K562 (cell line): ENCODE results near the gene GPR119. TPM values are rescaled to one million over a fixed set of nuclear protein-coding genes. Genes with fewer than 3 reads are reported as not detected.
A peak's percentile ranks its signal among the peaks of the same experiment; 100 is the strongest.

Experiments used
- ARID2 ChIP-seq: fragments of 450-650 bp; IDR thresholded peaks from 2 replicates; pipeline ENCODE4 v1.6.1; 2017; ENCODE audit warnings: antibody characterized with exemption, mild to moderate bottlenecking
- CHD7 ChIP-seq: fragments of 200-600 bp; sonication (generic); IDR thresholded peaks from one replicate; pipeline ENCODE4 v1.6.1; 2012; ENCODE audit warnings: mild to moderate bottlenecking, low read depth, low read length, inconsistent platforms
- EGR1 ChIP-seq: fragments of 450-650 bp; conservative IDR thresholded peaks from 2 replicates; pipeline ENCODE4 v1.6.1; 2017; ENCODE audit warnings: mild to moderate bottlenecking
- FOXJ2 ChIP-seq: fragments of 200-800 bp; sonication (Bioruptor generic); IDR thresholded peaks from 2 replicates; pipeline ENCODE4 v1.6.1; 2016; ENCODE audit warnings: missing genetic modification characterization, missing compliant biosample characterization
- HINFP ChIP-seq: fragments of 450-650 bp; conservative IDR thresholded peaks from 2 replicates; pipeline ENCODE4 v1.6.1; 2016; ENCODE audit warnings: missing genetic modification characterization, low read depth, mild to moderate bottlenecking, control low read depth, missing compliant biosample characterization
- HMBOX1 ChIP-seq: sonication (generic); IDR thresholded peaks from 2 replicates; pipeline ENCODE4 v1.6.1; 2016
- HOXB6 ChIP-seq: fragments of 250-450 bp; sonication (Bioruptor Pico); IDR thresholded peaks from 2 replicates; pipeline ENCODE4 v1.5.1; 2022; ENCODE audit warnings: mild to moderate bottlenecking, borderline replicate concordance
- LEF1 ChIP-seq: fragments of 450-650 bp; IDR thresholded peaks from 2 replicates; pipeline ENCODE4 v1.6.1; 2016; ENCODE audit warnings: mild to moderate bottlenecking
- MXD1 ChIP-seq: fragments of 250-450 bp; sonication (Bioruptor Pico); IDR thresholded peaks from 2 replicates; pipeline ENCODE4 v1.8.0; 2021; ENCODE audit warnings: borderline replicate concordance, mild to moderate bottlenecking, moderate library complexity; ENCODE audit not compliant: poor library complexity, severe bottlenecking
- RB1 ChIP-seq: fragments of 450-650 bp; IDR thresholded peaks from 2 replicates; pipeline ENCODE4 v1.6.1; 2017; ENCODE audit warnings: low read depth, mild to moderate bottlenecking
- SAP30 ChIP-seq: fragments of 200-600 bp; sonication (generic); IDR thresholded peaks from 2 replicates; pipeline ENCODE4 v1.6.1; 2012; ENCODE audit warnings: borderline replicate concordance, low read depth, mild to moderate bottlenecking, moderate library complexity, low read length, control low read depth, inconsistent platforms; ENCODE audit not compliant: insufficient read depth, poor library complexity, severe bottlenecking
- TCFL5 ChIP-seq: fragments of 250-450 bp; sonication (Bioruptor Pico); conservative IDR thresholded peaks from 2 replicates; pipeline ENCODE4 v1.6.1; 2021; ENCODE audit warnings: mild to moderate bottlenecking, moderate library complexity, matching md5 sums
- TEAD1 ChIP-seq, 2 experiments: fragments of 450-650 bp in 1 of 2; sonication (generic) in 1 of 2; formaldehyde crosslinking; IDR thresholded peaks; 2 replicates each; pipeline versions ENCODE4 v1.4.0 to v1.8.0; 2020 to 2022; ENCODE audit warnings: mild to moderate bottlenecking in 2 of 2, missing genetic modification reagents in 1 of 2
- ZNF354B ChIP-seq: fragments of 250-450 bp; sonication (Bioruptor Pico); IDR thresholded peaks from 2 replicates; pipeline ENCODE4 v1.4.0; 2020
- ZNF561 ChIP-seq: fragments of 450-650 bp; formaldehyde crosslinking; conservative IDR thresholded peaks from 2 replicates; pipeline ENCODE4 v1.4.0; 2020; ENCODE audit warnings: mild to moderate bottlenecking, moderate library complexity
- polyA plus RNA-seq, 8 experiments: library from polyadenylated mRNA; depleted of rRNA in 4 of 8; stranded (reverse) in 5 of 8; unstranded in 3 of 8; fragments of >200 nt; fragmentation: Nextera tagmentation in 2 of 8; fragmentation: Illumina TruSeq in 1 of 8; extraction: Ambion mirVana in 2 of 8; extraction: Trizol in 1 of 8; gene quantifications; 2 replicates each; pipeline versions ENCODE4 v1.2.1 to v1.2.3, GENCODE V29; 2011 to 2014; ENCODE audit warnings: inconsistent platforms in 1 of 8, missing spikeins in 1 of 8
- total RNA-seq, 7 experiments: library from RNA; depleted of rRNA in 6 of 7; stranded (reverse); fragments of >200 nt in 6 of 7; fragmentation: Illumina TruSeq in 2 of 7; extraction: Trizol in 2 of 7; gene quantifications; 2 replicates each; pipeline versions ENCODE4 v1.2.1 to v1.2.3, GENCODE V29; 2011 to 2021; ENCODE audit warnings: low replicate concordance in 1 of 7

GPR119 gene
- total and polyA plus RNA-seq, 9 of the 15 experiments (the other 6 are each of a cell fraction or from before 2014, with no cell fraction given): not detected

- TF ChIP-seq CHD7: no peak
- TF ChIP-seq HINFP: no peak
- no peak for TF ChIP-seq MXD1 (CRISPR knock-in tag)
- no peak for TF ChIP-seq HOXB6 (CRISPR knock-in tag)
- TF ChIP-seq ZNF561 (CRISPR knock-in tag): no peak
- peak; percentile 60; the same call in 1 of the 2 replicates for TF ChIP-seq HMBOX1
- TF ChIP-seq FOXJ2 (tag): no peak
- no peak for TF ChIP-seq RB1
- peak; percentile 23; the same call in 1 of the 2 replicates for TF ChIP-seq LEF1
- TF ChIP-seq TCFL5 (CRISPR knock-in tag): no peak
- no peak for TF ChIP-seq TEAD1 (CRISPR knock-in tag; IDR thresholded peaks at IDR 0.05)
- no peak for TF ChIP-seq ARID2
- TF ChIP-seq EGR1: peak; percentile 63
- no peak for TF ChIP-seq SAP30
- TF ChIP-seq ZNF354B (CRISPR knock-in tag): no peak
Observed at GRCh38 chrX:130418066-130418465, 32.6 kb upstream of the GPR119 start (continued).
